Islet precursor cell (in vitro differentiated cells): Measurements from ENCODE around the gene ARHGAP8.

Experiments used
- DNase-seq: peaks from one replicate; pipeline ENCODE4 v3.0.0-alpha.2; 2018

Gene ARHGAP8

DNA sequence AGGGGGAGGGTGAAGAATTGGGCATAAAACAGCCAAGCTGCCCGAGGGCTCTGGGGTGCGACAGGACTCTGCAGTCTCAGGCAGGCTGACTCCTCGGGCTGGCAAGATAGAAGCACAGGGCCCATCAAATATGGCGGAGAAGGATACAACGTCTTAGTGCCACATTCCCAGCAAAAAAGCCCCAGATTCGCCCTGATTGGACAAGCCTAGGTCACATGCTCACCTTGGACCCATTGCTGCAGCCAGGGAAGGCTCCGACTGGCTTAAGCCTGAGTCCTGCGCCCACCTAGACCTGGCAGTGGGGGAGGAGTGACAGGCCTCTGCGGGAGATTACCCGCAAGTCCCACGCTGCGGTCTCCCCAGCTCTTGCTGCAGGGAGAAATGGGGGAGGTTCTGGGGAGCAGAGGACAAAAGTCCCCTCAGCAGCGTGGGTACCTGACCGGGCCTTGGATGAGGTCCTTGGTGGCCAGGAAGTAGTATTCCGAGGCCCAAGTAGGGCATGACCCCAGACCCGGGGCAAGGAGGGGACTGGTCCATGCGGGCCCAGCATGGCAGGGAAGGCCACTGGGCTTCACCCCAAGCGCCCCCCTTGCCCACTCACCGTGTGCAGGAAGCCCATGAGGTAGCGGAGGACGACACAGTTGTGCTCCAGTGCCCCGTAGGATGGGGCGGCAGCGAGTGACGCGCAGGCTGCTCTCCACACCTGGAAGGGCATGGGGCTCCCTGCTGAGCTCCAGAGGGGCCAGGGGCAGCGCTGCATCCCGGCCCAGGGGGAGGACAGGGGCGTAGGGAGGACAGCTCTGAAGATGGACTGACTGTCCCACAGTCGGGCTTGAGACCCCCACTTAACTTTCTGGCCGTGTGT is 113.0 kb downstream of the ARHGAP8 start:
- DNase-seq = no peak

GRCh38 chr22:44869196-44869595 is 116.8 kb downstream of the ARHGAP8 start:
- DNase-seq = peak; percentile 45

- peak; percentile 82 for DNase-seq
Measured at GRCh38 chr22:44870021-44870420, 117.6 kb downstream of the ARHGAP8 start.

- no peak for DNase-seq
Measured at GRCh38 chr22:44871782-44872181, 119.4 kb downstream of the ARHGAP8 start.

GRCh38 chr22:44876921-44877320 is 124.5 kb downstream of the ARHGAP8 start:
- DNase-seq = no peak

DNA sequence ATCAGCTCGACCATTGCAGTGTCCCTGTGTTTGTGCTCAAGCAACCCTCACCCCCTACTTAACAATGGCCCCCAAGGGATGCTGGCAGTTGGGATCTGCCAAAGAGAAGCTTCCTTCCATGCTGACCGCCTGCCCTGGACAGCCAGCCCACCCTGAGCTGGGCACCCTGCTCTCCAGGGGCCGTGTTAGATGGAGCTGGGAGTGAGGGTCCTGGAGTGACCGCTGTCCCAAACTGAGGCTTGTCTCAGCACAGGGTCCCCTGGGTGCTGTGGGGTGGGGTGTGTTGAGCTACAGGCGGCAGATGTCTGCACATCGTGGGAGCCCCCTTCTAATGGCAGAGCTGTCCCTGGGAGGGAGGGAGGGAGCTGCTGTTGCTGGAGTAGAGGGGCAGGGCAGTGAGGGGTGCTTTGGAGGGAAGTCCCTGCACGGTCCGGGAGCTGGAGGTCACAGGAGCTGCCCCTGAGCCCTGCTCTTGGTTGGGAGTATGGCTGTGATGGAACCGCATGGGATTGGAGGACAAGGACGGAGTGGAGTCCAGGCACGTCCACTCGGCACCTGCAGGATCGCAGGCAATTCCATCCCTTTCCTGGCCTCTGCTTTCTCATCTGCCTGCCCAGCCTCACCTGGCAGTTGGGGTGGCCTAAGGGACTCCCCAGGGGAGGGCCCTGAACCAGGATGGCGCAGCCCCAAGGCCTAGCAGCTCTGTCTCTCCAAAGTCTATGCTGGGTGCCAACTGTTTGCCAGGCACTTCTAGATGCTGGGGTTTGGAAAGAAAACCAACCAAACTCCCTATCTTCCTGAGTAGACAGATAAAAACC is 126.3 kb downstream of the ARHGAP8 start:
- DNase-seq = peak; percentile 36

- DNase-seq = peak; percentile 35
Measured at GRCh38 chr22:44879301-44879680, 126.9 kb downstream of the ARHGAP8 start.

DNA sequence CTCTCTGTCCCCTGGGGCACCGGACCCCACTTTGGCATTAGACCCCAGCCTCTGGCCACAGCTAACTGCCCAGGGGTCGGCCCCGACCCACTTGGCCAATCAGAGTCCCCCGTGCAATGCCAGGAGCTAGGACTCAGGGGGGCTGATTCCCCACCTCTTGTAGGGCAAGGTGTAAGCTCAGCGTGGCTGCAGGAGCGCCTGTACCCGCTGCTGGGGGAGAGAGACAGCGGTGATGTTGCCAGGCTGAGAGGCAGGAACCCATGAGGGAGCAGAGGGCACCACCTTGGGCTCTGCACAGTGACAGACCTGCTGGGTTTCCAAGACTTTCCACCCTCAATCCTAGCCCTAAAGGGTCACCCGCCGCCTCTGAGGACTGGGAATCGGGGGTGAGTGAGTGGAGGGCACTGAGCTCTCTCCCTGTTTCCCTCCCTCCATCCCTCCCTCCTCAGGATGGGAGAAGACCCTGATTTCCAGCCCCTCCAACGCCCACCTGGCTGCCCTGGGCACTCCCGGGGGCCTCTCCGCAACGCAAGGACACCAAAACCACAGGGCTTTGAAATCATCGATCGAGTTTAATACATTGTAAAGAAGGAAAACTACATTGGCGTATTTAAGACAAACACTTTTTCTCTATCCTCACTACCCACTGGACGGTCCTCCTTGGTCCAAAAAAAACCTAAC is 128.4 kb downstream of the ARHGAP8 start:
- peak; percentile 37 for DNase-seq

DNA sequence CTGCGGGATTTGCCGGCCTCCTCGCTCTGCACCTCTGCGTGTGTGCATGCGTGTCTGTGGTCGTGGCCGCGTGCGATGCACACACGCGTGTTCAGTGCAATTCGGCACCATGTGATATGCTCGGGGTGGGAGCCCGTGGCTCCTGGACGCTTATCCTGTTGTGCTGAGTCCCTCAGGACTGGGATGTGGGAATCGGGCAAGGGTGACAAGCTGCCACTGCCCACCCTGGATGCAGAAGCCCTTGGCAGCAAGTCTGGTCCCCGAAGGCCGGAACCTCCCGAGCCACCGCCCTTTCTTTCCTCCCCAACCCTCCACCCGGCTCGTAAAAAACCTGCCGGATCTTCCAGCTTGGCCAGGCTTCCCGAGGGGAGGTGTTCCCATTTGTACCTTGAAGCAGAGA is 129.2 kb downstream of the ARHGAP8 start:
- peak; percentile 50 for DNase-seq

- peak; percentile 24 for DNase-seq
Measured at GRCh38 chr22:44882226-44882905, 130.0 kb downstream of the ARHGAP8 start.

- peak; percentile 42 for DNase-seq
Measured at GRCh38 chr22:44883011-44883421, 130.6 kb downstream of the ARHGAP8 start.

DNA sequence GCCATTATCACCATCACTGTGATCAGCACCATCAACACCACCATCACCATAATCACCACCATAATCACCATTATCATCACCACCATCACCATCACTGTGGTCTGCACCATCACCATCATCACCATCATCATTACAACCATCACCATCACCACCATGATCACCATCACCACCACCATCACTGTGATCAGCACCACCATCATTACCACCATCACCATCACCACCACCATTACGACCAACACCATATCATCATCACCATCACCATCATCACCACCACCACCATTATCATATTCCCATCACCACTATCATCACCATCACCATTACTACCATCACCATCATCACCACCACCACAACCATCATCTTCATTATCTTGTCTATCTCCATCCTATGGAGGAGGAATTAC is 132.2 kb downstream of the ARHGAP8 start:
- DNase-seq = no peak

GRCh38 chr22:44884968-44885805 is 132.8 kb downstream of the ARHGAP8 start:
- peak; percentile 66 for DNase-seq

- DNase-seq = no peak
Measured at GRCh38 chr22:44885806-44886360, 133.5 kb downstream of the ARHGAP8 start.

DNA sequence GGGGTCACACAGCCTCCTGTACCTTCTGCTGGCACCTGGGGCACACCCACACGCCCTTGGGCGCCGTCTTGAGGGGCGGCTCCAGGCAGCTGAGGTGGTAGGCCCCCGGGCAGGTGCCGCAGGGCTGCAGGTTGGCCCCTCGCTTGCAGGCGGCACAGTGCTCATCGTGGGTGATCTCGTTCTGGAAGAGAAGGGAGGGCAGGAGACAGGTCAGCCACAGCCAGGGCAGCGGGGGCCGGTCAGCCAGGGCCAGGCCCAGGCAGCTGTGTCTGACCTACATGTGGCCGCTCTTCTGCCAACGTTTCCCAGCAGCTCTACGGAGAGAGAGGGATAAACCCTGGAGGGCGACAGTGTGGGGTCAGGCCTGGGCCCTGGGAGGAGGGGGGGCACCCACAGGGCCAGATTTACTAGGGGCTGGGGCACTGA is 135.6 kb downstream of the ARHGAP8 start:
- DNase-seq = peak; percentile 32

DNA sequence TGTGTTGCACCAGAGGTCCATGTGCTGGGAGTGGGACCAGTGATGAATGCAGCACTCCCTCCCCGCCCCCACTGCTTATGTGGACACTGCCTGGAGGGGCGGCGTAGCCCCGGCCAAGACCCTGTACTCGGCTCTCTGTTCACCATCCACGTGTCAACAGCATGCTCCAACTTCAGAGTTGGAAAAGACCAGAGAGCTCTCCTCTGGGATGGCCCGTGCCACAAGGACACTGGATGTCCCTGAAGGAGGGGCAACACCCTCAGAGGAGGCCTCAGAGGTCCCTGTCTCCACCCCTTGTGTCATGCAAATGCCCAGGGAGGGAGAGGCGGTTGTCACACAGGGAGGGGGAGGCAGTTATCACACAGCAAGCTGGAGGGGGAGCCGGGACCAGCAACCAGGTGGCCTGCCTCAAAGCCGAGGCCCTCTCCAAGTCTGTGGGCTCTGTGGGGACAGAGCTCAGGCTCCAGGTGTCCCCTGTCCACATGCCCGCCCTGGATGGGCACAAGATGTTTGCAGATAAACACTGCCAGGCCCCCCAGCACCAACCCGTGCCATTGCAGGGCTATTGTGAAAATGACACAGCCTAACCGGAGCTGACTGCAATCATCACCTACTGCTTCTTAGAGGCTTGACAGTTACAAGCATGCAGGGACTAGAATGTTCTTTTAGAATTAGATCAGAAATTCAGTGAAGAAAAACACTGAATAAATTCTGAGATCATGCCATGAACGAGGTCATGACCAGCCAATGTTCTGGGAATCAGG is 136.3 kb downstream of the ARHGAP8 start:
- DNase-seq = peak; percentile 57

DNA sequence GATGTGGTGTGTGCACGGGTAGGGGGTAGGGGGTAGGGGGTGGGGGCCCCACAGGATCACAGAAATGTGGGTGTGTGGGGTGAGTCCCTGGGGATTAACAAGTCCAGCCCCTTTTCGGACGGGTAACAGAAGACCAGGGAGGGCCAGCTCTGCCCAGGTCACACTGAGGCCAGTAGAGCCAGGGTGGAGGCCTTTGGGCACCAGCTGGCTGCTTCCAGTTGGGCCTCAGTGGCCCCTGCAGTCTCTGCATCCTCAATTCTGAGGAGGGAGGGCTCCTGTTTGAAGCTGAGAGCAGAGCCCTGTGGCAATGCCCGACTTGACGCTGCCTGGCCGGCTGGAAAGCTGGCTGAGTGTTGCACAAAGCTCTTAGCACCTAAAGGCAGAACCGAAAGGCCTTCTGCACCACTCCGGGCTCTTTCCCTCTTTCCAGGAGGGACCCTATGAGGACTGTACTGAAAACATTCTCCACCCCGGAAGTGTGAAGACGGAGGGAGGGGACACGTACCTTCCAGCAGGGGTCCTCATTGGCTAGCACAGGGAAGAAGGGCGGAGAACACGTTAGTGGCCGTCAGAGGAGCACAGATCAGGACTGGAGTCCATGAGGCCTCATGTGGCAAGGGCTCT is 137.0 kb downstream of the ARHGAP8 start:
- DNase-seq = peak; percentile 55

- peak; percentile 39 for DNase-seq
Measured at GRCh38 chr22:44890416-44891292, 138.3 kb downstream of the ARHGAP8 start.

DNA sequence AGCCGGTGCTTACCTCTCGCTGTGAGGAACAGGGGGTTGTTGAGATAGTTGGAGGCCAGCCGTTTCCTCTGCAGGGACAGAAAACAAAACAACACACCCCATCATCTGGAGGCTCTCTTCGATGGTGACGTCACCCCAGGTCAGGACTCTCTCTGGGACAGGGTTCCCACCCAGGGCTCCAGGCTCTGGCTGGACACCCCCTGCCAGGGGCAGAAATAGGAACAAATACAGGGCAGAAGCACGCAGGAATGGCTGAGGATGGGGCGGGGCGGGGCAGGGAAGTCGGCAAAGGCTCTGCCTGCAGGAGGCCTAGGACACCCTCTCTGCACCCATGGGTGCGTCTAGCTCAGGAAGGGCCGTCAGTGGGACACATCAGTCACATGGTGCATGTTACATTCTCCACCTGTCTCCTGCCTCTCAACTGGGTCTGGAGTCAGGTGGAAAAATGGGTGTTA is 138.9 kb downstream of the ARHGAP8 start:
- peak; percentile 44 for DNase-seq
